SU-DHL-6 (cell line): Measurements from ENCODE around the gene ALG5.

Source experiments
- CTCF ChIP-seq: fragments of 200-600 bp; sonication (generic); IDR thresholded peaks from one replicate; pipeline ENCODE4 v1.5.1; 2017; ENCODE audit warnings: antibody characterized with exemption, mild to moderate bottlenecking, low read length, moderate library complexity; ENCODE audit not compliant: insufficient read depth, poor library complexity, severe bottlenecking
- EZH2phosphoT487 ChIP-seq: fragments of 200-600 bp; sonication (generic), shearing (Covaris generic); conservative IDR thresholded peaks from 2 replicates; pipeline ENCODE4 v1.6.1; 2018; ENCODE audit warnings: mild to moderate bottlenecking, antibody characterized with exemption, low read length, moderate library complexity, mixed read lengths

GRCh38 chr13:36910545-36910944 is 88.6 kb downstream of the ALG5 start:
- TF ChIP-seq CTCF (no peak), EZH2phosphoT487 (no peak)
